ENCODE results near the gene P3H1.
"Not testable (repeated sequence)": the region's sequence is repeated elsewhere in the genome, so short reads cannot be mapped to it uniquely, and the experiment has no call there.

The P3H1 gene, protein sequence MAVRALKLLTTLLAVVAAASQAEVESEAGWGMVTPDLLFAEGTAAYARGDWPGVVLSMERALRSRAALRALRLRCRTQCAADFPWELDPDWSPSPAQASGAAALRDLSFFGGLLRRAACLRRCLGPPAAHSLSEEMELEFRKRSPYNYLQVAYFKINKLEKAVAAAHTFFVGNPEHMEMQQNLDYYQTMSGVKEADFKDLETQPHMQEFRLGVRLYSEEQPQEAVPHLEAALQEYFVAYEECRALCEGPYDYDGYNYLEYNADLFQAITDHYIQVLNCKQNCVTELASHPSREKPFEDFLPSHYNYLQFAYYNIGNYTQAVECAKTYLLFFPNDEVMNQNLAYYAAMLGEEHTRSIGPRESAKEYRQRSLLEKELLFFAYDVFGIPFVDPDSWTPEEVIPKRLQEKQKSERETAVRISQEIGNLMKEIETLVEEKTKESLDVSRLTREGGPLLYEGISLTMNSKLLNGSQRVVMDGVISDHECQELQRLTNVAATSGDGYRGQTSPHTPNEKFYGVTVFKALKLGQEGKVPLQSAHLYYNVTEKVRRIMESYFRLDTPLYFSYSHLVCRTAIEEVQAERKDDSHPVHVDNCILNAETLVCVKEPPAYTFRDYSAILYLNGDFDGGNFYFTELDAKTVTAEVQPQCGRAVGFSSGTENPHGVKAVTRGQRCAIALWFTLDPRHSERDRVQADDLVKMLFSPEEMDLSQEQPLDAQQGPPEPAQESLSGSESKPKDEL

DNA sequence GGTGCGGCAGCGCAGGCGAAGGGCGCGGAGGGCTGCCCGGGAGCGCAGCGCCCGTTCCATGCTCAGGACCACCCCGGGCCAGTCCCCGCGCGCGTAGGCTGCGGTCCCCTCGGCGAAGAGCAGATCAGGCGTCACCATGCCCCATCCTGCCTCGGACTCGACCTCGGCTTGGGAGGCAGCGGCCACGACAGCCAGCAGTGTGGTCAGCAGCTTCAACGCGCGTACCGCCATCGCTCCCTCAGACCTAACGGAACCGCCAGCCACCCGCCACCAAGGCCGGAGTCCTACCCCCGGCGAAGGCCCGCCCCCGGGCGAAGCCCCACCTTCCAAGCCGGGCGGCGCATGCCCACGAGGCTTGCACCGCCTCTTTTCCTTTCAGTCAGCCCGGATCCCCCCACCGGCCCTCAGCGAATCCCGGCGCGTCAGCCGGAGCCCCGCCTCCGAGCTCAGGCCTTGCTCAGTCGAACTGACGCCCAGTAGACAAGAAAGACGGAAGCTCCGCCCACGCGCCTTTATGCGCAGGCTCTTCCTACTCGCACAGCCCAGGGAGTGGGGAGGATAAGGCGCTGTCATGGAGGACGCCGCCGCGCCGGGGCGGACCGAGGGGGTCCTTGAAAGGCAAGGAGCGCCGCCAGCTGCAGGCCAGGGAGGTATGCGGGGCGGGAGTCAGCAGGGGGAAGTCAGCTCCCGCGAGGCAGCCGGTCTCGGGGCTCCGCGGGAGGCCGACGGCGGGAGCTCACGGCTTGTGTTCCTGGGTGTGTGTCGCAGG, at the start of gene P3H1, which contains the start of gene C1orf50:
Gene P3H1 (minus strand): TSS at position 288 of the 769 bp plus-strand sequence. CDS start 57 bp downstream, at position 231.
Gene C1orf50 (plus strand): TSS at position 509 of the 769 bp plus-strand sequence. CDS start 63 bp downstream, at position 572.
- in situ Hi-C loops (cut with MboI; ENCODE audit: low sequenced_read_pairs), result no loop called here

DNA sequence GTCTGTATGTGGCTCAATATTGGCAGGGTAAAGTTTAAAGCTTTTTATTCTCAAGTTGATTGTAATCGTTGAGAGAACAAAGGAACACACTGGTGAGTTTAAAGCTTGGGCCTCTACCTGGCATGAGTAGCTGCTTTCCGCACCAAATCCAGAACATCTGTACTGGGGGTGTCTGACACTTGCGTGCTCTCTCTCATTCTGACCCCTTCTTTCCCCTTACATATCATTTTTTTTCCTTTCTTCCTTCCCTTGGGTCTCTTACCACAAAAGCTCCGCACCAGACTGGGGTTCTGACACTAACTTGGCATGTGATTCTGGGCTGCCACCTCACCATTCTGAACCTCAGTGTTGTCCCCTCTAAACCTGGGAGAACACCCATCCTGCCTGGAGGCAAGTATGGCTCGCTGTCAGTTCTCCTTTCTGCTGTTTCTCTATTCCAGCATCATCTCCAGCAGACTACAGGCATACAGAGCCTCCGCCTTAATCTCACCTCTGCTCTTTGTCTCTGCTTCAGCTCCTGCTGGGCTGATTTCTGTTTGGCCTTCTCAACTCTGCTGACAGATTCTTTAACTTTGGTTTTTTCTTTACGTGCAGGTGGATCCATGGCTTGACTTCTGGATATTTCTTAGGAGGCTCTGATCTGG, 49.2 kb upstream of the P3H1 start:
- in situ Hi-C loops (cut with MboI; ENCODE audit: low sequenced_read_pairs), result no loop called here

DNA sequence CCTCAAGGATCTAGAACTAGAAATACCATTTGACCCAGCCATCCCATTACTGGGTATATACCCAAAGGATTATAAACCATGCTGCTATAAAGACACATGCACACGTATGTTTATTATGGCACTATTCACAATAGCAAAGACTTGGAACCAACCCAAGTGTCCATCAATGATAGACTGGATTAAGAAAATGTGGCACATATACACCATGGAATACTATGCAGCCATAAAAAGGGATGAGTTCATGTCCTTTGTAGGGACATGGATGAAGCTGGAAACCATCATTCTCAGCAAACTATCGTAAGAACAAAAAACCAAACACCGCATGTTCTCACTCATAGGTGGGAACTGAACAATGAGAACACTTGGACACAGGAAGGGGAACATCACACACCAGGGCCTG, 48.0 kb upstream of the P3H1 start:
- in situ Hi-C loops (cut with MboI; ENCODE audit: low sequenced_read_pairs), result not testable (repeated sequence)

DNA sequence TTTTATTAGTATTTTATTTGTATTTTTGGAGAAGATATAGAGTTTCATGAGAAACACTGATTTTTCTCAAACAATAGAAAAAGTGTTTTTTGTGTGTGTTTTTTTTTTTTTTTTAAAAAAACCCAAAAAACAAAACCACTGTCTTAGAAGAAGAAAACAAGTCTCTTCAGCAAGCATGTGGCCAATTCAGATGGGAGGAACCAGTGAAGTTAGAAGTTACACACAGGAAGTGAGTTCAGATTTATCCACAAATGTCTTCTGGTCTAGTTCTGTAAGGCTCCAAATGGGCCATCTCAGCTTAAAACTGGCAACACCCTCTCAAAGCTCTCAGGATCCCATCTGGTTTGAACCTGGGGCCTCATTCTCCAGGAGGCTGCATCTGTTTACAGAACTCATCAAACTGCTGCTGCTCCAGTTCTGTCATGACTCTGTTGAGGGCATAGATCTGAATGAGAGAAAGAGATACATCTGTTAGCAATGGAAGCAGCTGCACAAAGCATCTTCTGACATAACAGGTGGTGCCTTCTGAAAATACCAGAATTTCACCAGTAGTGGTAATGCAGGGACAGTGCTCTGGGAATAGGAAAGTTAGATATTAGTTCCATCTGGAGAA, 40.3 kb upstream of the P3H1 start:
- in situ Hi-C loops (cut with MboI; ENCODE audit: low sequenced_read_pairs), result no loop called here

DNA sequence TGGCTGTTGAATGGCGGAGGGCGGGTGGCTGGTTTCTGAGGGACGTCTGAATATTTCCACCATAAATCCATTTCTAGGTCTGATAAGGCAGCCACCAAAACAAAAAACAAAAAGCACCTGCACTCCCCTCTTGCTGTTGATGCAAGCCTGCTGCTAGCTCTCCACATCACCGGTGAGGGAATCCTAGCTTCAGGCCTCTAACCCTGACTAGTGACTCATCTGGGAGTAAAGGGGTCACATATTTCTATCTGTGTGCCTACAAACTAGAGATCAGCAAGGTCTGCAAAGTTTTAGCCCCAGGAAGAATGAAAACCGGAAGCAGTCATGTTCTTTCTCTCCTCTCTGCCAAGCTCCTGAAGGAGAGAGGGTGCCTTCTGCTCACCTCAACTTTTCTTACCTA, 39.8 kb upstream of the P3H1 start:
- in situ Hi-C loops (cut with MboI; ENCODE audit: low sequenced_read_pairs), result no loop called here

DNA sequence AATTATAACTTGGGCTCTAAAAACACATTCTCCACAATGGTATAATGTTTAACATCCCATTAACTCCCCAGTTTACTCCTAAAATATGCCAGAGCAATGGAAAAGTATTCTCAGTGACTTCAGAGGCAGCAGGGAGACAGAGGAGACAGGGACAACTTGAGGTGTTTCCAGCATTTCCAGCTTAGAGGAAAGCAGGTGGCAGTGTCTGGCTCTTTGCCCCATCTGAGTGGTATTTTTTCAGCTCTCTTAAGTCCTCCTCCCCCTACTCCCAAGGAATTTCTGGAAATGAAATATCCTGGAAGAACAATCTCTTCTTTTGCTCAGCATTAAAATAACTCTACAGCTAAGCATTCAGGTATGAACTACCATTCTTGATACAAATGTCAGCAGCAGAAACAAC, 39.3 kb upstream of the P3H1 start:
- in situ Hi-C loops (cut with MboI; ENCODE audit: low sequenced_read_pairs), result no loop called here

DNA sequence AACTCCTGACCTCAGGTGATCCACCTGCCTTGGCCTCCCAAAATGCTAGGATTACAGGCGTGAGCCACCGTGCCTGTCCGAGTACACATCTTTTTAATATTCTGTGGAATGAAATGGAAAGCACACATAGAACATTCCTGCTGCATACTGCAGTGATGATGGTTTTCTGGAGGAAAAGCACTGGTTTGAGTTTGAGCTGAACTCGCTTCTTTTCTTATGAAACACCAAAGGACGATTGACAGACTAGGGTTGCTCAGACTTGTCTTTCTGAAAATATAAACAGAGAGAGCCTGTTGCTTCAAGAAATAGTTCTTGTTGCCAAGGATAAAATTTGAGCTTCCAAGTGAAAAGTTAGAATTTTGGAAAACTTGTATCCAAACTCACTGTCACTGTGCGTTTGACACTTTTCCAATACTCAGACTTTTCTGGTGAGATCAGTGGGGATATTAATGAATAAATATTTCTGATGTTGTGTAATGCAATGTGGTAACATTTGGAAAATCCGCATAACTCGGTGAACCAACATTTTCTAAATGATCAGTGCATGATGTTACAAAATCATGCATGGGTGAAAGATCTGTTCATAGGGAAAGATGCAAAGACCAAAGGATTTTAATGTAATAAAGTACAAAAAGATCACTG, 35.1 kb upstream of the P3H1 start:
- in situ Hi-C loops (cut with MboI; ENCODE audit: low sequenced_read_pairs), result no loop called here

DNA sequence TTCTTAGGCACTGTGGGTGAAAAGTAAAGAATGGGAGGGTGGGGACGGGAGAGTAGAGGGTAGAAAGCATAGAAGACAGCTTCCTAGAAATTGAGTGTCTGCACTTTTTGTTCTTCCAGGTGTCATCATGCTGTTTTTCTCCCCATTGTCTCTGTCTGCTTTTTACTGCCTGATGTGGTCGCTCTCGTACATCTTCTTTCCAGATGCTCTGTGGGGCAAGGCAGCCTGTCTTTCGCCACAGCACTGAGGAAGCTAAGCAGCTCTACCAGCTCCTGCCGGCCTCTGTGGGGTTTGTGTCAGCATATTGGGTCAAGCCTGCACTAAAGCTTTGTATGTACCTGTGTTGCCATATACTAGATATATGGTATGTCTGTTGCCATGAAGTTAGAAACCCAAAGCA, 31.2 kb upstream of the P3H1 start:
- in situ Hi-C loops (cut with MboI; ENCODE audit: low sequenced_read_pairs), result loop anchor here (25.0 kb wide), 1 partner anchor 264 kb away; no protein-coding TSS in a partner anchor

DNA sequence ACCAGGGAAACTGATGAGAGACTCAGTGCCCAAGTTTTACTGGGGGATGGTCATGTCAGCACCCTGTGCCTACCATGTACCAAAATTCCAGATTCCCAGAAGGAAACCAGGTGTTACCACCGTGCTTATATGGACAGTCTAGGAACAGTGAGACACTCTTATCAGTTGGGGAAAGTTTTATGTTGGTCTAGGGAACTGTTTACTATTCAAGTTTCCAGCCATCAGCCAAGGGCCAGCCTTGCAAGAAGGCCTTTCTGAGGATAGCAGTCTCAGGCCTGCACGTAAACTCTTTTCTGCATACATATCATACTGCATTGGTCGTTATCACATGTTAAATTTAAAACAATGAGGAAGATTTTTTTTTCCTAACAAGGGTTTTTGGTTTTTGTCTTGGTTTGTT, 30.6 kb upstream of the P3H1 start:
- in situ Hi-C loops (cut with MboI; ENCODE audit: low sequenced_read_pairs), result loop anchor here (25.0 kb wide), 1 partner anchor 265 kb away; no protein-coding TSS in a partner anchor

DNA sequence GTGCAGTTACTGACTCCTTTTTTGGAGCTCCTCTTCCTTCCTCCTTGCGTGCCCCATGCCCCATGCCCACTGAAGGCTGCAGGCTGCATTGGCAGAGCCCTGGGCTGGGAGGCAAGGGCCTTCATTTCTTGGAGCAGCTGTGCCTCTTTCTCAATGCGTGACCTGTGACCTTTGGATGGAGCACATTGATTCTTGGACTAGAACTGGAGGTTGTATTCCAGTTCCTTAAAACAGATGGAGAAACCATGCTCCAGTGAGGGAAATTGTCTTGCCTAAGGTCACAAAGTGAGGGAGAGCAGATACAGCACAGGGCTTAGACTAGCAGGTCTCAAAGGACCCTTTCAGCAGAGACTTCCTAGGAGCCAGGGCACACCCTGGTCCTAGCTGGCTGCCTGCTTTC, 27.0 kb upstream of the P3H1 start:
- in situ Hi-C loops (cut with MboI; ENCODE audit: low sequenced_read_pairs), result loop anchor here (25.0 kb wide), 1 partner anchor 268 kb away; no protein-coding TSS in a partner anchor

DNA sequence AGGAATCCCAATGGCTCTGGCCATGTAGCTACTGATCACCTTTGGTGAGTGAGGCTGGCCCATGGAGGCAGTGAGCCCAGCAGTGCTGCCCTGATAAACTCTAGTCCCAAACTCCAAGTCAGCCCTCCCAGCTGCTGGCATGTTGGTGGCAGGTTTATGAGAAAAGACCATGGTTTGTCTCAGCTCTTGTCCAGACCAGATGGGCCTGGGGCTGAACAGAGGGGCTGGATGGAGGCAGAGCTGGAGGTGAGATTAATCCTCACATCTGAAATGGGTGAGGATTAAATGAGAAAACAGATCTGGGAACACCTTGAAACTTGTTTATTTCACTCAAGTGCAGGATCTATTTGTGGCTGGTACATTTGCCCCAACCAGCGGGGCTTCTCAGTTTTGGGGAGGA, 21.2 kb upstream of the P3H1 start:
- in situ Hi-C loops (cut with MboI; ENCODE audit: low sequenced_read_pairs), result loop anchor here (25.0 kb wide), 1 partner anchor 274 kb away; no protein-coding TSS in a partner anchor

DNA sequence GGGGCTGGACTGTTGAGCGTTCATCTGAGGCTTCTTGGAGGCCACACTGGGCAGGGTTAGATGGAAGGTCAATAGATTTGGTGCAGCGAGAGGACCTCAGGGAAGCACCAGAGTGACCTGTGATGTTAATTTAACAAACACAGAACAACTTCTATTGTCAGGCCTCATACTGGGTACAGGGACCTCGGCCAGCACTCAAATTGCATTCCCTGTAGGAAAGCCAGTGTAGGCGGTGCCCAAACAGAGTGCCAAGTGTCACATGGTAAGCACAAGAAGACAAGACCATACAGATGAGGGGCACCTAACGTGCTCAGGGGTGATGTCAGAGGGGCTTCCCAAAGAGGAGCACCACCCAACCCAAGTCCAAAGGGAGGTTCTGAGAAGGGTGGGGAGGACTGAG, 19.3 kb upstream of the P3H1 start:
- in situ Hi-C loops (cut with MboI; ENCODE audit: low sequenced_read_pairs), result loop anchor here (25.0 kb wide), 1 partner anchor 276 kb away; no protein-coding TSS in a partner anchor

DNA sequence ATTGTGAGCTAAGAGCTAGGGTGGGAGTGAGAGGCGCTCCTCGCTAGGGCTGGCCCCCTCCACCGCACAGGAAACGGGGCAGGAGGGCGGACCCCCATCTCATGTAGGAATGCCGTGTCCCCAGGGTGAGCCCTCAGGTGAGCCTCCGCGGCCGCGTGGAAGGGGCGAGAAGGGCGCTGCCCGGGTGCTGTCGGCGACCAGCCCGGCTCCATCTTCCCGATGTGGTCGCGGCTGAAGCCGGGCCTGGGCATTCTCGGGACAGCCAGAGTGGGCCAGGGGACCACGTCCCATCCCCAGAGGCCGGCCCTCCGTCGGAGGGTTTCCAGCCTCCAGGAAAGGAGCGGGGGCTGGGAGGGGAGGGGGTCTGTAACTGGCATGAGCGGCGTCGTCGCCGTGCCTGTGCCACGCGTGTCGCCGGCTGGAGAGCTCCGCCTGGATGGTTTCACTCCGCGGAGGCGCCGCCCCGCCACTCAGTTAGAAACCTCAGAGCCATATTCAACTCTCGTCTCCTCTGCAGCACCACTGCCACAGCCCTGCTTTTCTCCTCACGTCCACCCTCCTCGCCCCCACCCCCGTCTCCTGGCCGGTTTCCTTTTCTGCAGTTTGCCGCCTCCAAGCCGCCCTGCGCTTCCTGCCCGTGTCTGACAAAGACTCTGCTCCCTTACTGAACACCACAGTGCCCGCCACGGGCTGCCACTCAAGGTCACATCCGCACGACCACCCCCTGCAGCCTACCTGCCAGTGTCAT, 18.3 kb upstream of the P3H1 start, which contains the start of gene TMEM269:
Gene TMEM269 (plus strand): TSS at position 46 of the 748 bp plus-strand sequence. CDS start 4,903 bp downstream, outside the sequence.
- in situ Hi-C loops (cut with MboI; ENCODE audit: low sequenced_read_pairs), result loop anchor here (25.0 kb wide), 1 partner anchor 277 kb away; no protein-coding TSS in a partner anchor

DNA sequence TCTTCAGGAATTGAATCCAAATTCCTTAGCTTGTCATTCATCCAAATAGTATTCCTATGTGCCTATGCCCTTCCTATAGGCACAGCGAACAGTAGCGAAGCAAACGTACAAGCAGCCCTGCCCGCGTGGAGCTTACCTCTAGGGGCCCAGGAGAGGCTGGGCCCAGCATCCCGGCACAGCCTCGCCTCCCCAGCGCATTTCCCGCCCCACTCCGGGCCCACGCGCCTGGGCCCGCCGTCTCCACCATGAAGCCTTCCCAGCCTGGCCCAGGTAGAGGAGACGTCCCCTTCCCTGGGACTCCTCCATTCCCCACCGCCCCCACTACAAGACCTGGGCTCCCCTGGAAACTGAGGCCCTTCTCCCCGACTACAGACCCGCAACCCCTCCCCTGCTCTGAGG, 17.7 kb upstream of the P3H1 start:
- in situ Hi-C loops (cut with MboI; ENCODE audit: low sequenced_read_pairs), result loop anchor here (25.0 kb wide), 1 partner anchor 278 kb away; no protein-coding TSS in a partner anchor

DNA sequence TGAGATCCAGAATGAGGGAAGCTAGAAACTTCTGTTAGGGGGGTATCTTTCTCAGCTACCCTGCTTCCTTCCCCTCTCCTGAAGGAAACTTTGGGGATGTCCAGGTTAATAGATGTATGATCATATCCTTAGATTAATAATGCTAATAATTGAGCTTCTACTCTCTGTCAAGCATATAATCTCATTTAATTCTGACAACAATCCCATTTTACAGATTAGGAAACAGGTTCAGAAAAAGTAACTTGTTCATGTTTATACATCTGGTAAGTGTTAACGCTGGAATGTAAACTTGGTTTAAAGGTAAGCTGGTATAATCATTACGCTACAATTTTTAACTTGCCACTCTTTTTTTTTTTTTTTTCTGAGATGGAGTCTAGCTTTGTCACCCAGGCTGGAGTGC, 16.3 kb upstream of the P3H1 start:
- in situ Hi-C loops (cut with MboI; ENCODE audit: low sequenced_read_pairs), result loop anchor here (25.0 kb wide), 1 partner anchor 279 kb away; no protein-coding TSS in a partner anchor

DNA sequence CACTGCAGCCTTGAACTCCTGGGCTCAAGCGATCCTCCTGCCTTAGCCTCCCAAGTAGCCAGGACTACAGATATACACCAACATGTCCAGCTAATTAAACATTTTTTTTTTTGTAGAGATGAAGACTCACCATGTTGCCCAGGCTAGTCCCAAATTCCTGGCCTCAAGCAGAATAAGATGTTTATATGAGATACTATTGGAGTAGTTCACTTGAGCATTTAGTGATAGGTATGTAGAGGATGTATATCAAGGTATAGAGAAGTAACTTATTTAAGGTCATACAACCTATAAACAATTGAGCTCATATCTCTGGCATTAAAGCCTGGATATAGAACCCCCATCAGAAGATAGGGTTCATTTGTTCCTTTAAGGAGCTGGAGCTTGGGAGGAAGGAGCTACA, 13.3 kb upstream of the P3H1 start:
- in situ Hi-C loops (cut with MboI; ENCODE audit: low sequenced_read_pairs), result loop anchor here (25.0 kb wide), 1 partner anchor 282 kb away; no protein-coding TSS in a partner anchor

DNA sequence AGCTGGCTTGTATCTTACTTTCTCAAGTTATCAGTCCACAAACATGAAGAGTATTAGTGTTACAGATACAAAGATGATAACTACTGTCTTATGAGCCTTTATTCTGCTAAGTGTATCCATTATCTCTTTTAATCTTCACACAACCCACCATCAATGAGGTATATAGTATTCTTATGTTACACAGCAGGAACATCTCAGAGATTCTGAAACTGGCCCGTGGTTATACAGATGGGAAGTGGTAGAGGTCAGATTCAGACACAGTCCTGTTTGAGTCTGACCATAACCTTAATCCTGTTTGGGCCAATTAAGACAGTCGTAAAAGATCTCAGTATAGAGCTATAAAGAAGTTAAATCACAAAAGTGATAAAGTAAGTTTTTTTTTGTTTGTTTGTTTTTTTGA, 12.9 kb upstream of the P3H1 start:
- in situ Hi-C loops (cut with MboI; ENCODE audit: low sequenced_read_pairs), result loop anchor here (25.0 kb wide), 1 partner anchor 283 kb away; no protein-coding TSS in a partner anchor

DNA sequence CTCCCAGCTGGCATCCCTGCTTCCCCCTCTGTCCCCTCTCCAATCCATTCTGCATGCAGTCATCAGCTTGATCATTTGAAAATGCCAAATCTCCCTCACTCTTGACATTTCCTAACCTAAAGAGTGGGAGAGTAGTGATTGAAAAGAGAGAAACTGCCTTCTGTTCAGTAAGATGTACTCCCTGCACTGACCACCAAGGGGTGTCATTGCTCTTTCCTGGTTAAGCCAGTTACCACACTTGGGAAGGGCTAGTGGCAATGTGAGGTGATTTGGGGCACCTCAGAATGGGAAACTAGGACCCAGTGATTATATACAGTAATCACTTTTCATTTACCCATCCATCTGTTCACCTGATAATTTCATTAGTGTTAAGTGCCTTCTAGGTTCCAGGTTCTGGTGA, 11.0 kb upstream of the P3H1 start:
- in situ Hi-C loops (cut with MboI; ENCODE audit: low sequenced_read_pairs), result loop anchor here (25.0 kb wide), 1 partner anchor 284 kb away; no protein-coding TSS in a partner anchor
